HG02973 (cell line): ENCODE data around the gene TRAF7.

Experiments
- ATAC-seq: cut with Tn5 transposase; IDR thresholded peaks from one replicate; pipeline ENCODE4 v1.9.1; 2021; ENCODE audit warnings: moderate library complexity; ENCODE audit not compliant: unreplicated experiment

The TRAF7 gene

GRCh38 chr16:2163211-2163881, 7.8 kb downstream of the TRAF7 start:
- ATAC-seq = no peak

- no peak for ATAC-seq
Measured at GRCh38 chr16:2165861-2166260, 10.3 kb downstream of the TRAF7 start.

GRCh38 chr16:2166263-2167067, 10.9 kb downstream of the TRAF7 start:
- no peak for ATAC-seq

DNA sequence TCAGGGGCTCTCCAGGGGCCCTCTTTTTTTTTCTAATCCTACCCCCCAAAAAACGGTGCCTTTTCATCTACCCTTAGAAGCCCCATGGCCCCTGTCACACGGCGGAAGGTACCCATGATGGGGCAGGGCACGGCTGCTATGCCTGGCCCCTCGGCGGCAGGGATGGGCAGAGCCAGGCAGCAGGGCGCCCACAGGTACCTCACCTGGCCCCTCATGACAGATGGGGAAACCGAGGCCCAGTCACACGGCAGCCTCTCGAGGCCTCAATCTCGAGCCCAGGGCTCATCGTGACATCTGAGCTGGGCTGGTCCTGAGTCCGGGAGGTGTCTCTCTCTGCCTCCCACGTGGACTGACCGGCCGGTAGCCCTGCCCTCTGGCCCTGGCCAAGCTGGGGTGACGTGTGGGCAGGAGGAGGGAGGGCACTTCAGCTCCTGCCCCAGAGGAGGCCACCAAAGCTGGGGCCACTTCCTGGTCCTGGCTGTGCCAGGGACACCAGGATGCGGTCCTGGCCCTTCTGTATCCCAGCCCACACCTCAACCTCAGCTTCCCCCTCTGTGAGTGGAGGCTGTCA, 11.6 kb downstream of the TRAF7 start:
- ATAC-seq = no peak

DNA sequence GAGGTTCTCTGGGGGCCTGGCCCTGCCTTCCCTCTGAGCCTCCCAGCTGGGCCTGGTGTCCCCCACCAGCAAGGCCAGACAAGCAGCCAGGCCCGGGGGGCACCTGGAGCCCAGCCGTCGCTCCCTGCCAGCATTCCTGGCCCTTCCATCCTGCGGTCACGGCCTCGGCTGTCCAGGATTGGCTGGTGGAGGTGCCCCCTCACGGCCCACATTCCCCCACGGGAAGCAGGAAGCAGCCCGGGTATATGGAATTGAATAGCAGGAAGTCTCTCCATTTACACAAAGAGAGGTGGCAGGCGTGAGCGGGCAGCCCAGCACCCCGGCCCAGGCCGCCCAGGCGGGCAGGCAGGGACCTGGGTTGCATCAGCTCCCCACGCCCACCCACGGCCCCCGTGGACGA, 14.5 kb downstream of the TRAF7 start:
- no peak for ATAC-seq

DNA sequence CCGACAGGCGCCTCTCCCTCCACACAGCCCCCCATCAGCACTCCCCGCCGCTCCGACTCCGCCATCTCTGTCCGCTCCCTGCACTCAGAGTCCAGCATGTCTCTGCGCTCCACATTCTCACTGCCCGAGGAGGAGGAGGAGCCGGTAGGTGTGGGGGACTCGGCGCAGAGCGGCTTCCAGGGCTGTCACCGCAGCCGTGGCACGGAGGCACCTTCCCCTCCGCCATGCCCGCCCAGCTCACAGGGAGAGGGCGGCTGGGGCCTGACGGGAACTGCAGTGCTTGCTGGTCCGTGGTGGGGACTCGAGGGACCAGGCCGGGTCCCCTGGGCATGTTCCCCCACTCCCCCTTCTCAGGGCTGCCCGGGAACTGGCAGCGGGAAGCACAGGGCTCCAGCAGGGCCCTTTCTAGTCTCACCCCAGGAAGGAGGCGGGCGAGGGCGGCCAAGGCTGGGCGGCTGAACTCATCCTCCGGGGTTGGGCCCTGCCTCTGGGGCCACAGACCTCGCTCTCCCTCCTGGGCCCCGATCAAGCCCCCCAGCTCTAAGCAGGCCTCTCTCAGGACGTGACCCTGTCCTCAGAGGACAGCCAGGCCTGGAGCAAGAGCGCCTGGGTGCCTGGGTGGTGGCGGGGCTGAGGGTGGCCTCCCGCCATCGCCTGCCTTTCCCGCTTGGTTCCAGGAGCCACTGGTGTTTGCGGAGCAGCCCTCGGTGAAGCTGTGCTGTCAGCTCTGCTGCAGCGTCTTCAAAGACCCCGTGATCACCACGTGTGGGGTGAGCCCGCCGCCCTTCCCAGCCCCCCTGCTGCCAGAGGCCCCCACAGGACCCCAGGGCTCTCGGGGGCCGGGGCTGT, 15.2 kb downstream of the TRAF7 start:
- no peak for ATAC-seq

DNA sequence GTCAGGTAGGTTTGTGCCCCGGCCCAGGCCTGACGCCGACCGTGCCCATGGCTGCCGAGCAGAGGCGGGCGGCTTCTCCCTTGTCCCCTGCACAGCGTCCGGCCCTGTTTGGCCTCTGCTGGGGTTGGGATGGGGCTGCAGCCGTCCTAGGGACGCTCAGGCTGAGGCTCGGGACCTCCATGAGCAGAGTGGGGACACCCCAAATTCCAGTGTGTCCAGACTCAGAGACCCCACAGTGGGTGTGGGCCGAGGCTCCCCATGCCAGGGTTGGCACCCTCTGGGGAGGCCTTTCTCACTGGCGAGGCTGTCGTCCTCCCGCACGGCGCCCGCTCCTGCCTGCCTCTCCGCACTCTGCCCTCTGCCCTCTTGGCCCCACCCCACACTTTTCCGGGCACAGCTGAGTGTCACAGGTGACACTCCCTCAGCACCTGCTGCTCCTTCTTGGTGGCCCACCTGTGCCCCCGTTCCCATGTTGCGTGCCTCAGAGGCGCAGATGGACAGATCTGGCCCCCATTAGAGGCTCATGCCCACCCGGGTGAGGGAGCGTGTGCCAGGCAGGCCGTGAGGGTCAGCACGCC, 16.1 kb downstream of the TRAF7 start:
- ATAC-seq = no peak

DNA sequence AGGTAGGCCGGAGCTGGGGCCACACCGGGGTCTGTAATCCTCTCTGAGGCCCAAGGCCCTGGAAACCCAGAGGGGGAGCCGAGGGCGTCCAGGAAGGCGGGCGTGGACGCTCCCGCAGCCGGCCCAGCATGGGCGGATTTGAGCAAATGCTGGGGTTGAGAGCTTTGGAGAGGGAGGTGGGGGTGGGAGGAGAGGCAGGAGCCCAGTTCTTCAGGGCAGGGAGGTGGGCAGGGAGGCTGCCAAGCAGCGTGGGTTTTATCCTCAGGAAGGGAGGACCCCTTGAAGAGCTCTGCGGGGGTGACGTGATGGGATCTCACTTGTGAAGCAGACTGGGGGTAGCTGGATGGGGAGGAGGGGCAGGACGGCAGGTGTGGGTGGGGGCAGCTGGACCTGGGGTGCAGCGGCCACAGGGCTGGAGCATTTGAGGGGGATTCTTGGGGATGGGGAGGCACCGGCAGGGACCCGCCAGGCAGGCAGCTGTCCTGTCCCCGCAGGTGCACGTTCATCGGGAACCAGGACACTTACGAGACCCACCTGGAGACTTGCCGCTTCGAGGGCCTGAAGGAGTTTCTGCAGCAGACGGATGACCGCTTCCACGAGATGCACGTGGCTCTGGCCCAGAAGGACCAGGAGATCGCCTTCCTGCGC, 17.2 kb downstream of the TRAF7 start:
- no peak for ATAC-seq

DNA sequence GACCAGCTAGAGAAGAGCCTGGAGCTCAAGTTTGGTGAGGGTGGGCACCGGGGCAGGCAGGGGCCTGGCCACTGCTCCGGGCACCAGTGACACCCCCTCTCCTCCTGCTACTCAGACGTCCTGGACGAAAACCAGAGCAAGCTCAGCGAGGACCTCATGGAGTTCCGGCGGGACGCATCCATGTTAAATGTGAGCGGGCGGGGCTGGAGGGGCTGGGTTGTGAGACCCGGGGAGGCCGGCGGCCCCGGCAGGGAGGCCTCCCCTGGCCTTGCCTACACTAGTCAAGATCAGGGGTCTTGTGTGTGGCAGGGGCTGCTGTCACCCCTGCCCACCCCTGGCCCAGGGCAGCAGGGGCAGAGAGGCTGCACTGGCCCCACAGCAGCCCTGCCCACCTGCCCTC, 17.8 kb downstream of the TRAF7 start:
- ATAC-seq = no peak

GRCh38 chr16:2173916-2174315, 18.3 kb downstream of the TRAF7 start:
- no peak for ATAC-seq

GRCh38 chr16:2174396-2175131, 19.0 kb downstream of the TRAF7 start:
- ATAC-seq = no peak

DNA sequence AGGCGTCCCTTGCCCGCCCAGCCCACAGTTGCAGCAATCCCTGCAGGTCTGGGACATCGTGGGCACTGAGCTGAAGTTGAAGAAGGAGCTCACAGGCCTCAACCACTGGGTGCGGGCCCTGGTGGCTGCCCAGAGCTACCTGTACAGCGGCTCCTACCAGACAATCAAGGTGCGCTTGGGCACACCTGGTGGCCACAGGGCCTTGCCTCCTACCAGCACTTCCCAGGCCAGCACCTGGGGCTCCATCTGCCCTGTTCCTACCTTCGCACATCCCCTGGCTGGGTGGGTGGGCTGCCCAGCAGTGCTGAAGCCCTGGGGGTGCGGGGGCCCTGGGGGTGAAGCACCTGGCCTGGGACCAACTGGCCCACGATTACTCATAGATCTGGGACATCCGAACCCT, 19.9 kb downstream of the TRAF7 start:
- no peak for ATAC-seq

DNA sequence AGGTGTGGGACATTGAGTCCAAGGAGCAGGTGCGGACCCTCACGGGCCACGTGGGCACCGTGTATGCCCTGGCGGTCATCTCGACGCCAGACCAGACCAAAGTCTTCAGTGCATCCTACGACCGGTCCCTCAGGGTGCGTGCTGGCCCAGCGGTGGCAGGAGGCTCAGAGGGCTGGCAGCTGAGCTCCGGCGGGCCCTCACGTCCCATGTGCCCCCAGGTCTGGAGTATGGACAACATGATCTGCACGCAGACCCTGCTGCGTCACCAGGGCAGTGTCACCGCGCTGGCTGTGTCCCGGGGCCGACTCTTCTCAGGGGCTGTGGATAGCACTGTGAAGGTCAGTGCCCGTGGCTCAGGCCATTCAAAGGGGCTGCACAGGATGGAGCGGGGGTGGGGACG, 20.5 kb downstream of the TRAF7 start:
- ATAC-seq = no peak

- no peak for ATAC-seq
Measured at GRCh38 chr16:2177101-2177500, 21.5 kb downstream of the TRAF7 start.

- ATAC-seq = no peak
Measured at GRCh38 chr16:2177561-2177960, 22.0 kb downstream of the TRAF7 start.

DNA sequence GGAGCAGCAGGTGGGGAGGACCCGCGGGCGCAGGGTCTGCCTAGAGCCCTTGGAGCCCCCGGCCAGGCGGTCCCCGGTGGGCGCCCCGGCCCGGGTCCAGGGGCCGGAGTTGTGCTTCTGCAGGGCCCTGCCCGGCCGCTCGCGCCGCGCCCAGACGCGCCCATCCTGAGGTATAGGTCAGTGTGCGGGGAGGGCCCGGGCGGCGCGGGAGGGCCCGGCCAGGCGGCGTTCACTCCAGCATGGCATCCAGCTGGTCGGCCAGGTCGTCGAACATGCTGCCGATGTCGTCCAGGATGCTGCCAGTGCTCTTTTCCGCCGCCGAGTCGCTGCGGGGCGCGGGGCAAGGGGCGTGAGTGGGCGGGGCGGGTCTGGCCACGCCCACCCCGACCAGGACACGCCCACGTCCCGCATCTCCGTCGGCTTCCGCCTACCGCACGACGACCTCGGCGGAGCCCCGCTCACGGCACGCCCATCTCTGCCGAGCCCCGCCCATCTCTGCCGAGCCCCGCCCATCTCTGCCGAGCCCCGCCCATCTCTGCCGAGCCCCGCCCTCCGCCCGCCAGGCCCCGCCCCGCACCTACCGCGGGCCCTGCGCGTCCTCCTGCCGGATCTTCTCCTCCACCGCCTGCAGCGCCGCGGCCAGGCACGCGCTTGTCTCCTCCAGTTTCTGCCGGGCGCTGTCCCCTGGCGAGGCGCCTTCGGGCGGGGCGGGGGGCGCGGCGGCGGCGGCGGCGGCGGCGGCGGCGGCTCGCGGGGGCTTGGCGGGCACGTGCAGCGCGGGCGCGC, 22.9 kb downstream of the TRAF7 start:
- ATAC-seq = no peak

DNA sequence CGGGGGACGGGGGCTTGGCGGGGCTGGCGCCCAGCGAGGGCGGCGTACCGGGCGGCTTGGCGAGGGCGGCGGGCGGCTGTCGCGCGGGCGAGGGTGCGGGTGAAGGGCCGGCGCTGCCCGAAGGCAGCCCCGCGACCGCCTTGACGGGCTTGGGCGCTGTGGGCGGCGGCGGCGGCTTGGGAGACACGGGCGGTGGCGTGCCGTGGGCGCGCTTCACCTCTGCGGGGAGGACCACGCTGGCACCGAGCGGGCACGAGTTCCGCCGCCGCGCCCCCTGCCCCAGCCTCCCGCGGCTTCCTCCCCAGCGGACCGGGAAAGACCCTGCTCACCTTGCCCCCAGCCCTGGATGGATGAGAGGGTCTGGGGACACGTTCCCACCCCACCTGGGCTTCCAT, 23.5 kb downstream of the TRAF7 start:
- no peak for ATAC-seq

- no peak for ATAC-seq
Measured at GRCh38 chr16:2179576-2179975, 24.0 kb downstream of the TRAF7 start.

DNA sequence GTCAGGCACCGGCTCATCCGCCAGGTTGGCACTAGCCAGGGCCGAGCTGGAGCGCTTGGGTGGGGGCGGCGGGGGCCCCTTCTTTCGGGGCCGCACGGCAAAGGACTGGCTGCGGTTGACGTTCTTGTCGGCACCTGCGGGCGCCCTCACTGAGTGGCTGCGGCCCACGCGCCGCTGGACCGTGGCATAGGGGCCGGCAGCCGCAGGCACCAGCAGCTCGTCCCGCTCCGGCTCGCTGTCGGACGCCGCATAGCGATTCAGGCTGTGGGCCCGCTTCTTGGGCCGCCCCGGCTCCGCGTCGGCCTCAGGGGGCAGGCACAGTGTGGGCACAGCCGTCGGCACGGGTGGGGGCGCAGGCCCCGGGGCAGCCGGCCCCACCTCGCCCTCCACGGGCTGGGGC, 24.9 kb downstream of the TRAF7 start:
- ATAC-seq = no peak
